Measurements from ENCODE around the gene TEX53.

Gene TEX53
- 0 reads per million in 3 experiments for total RNA-seq

GRCh38 chr9:114657705-114658104, at the start of gene TEX53:
Gene TEX53, minus strand, starts transcription at chr9:114657805. Its CDS starts 31 bp downstream, at chr9:114657774.
- no peak for DNase-seq

- DNase-seq: no peak
Measured at GRCh38 chr9:114706711-114707110, 49.1 kb upstream of the TEX53 start.

DNA sequence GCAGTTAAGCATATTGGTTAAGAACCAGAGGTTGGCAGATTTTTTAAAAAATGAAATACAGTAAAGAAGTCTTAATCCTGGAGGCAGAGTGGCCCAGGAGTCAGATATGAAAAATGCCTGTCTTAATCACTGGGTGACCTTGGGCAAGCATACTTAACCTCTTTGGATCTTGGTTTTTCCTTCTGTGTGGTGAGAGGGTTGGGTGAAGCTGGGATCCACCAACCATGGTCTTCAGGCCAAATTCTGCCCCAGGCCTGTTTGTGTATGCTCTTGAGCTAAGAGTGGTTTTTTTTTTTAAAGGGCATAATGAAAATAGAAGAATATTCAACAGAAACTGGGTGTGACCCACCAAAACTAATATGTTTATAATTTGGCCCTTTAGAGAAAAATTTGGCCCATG, 44.4 kb upstream of the TEX53 start:
- DNase-seq: no peak

DNA sequence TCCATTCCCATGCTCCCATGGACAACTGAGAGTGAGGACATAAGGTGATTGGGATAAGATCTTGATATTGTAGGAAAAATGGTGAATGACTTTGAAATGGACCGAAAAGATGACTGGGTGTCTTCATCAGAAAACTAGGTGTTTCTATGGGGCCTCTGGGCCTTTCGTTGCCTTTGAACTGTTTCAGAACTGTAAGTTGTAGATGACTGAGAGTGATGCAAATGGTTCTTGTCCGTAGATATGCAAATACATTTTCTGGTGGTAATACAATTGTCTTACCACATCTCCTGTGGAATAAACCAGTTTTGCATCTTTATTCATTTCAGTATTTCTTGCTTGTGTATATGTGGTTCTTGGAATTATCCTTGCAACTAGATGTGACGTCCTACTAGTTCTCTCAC, 40.3 kb upstream of the TEX53 start:
- no peak for DNase-seq

- no peak for DNase-seq
Measured at GRCh38 chr9:114696814-114697544, 39.4 kb upstream of the TEX53 start.

DNA sequence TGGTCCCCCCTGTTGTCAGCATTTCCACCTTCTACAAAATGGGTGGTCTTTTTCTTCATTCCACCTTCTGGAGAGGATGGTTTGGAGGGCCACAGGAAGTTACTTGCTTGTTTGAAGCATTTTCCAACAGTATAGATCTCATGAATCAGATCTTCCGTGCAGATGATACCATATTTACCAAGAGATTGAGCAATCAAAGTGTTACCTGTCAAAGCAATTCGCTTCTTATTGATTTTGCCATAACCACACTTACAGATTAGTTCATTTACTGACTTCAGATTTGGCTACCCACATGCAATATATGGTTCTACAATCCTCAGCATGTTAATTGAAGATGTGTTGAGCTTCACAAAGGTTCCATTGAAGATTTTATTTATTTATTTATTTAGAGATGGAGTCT, 38.3 kb upstream of the TEX53 start:
- no peak for DNase-seq

- DNase-seq: no peak
Measured at GRCh38 chr9:114694719-114695269, 37.2 kb upstream of the TEX53 start.

- no peak for DNase-seq
Measured at GRCh38 chr9:114694146-114694545, 36.5 kb upstream of the TEX53 start.

GRCh38 chr9:114693248-114693855, 35.7 kb upstream of the TEX53 start:
- no peak for DNase-seq

GRCh38 chr9:114691956-114692295, 34.3 kb upstream of the TEX53 start:
- DNase-seq: no peak

DNA sequence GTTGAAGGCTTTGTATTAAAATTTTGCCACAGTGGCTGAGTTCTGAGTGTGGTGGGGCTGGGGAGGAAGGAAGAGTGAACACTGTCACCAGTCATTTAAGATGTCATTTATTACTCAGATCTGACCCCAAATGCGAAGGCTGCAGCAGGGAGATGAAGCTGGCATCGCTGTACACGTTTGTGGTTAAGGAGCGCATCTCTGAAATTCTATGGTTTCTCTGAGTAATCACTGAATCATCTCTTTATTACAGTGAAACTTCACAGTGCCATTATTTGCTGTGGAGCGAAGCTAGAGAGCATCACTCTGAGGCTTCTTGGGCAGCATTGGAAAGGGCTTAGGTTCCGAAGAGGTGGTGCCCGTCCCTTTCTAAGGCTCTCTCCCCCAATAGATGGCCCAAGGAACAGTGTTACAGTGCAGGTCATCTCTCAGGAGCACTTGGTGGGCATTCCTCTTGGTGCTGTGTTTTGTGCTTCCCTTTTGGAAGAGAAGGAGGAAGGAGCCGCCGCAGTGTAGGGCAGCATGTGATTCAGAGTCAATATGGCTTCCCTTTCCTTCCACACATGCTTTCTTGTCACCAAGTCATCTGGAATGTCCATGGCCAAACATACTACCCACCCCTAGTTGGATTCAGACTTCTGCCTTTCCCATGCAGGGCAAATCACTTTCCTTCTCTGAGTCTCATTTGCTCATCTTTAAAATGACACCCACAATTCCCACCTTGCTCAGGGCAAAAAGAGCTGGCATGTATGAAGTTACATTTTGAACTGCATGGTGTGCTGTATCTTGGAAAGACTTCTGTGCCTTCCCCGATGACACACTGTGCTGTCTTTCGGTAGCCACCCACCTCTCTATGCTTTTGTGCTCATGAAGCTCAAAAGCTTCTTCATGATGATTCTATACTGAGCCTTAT, 33.7 kb upstream of the TEX53 start:
- DNase-seq: peak; percentile 77

DNA sequence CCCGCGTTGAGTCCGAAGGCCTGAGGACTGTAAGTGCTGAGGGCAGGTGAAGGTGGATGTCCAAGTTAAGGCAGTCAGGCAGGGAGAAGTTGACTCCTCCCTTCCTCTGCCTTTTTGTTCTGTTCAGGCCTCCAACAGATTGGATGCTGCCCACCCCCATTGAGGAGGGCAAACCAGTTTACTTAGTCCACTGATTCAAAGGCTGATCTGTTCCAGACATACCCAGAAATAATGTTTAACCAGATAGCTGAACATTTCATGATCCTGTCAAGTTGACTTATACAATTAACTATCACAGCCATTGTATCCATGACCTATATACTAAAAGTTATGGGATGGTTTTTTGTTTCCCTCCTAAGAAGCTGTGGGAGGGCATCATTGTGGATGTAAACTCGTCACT, 32.7 kb upstream of the TEX53 start:
- DNase-seq: no peak

- no peak for DNase-seq
Measured at GRCh38 chr9:114689813-114690212, 32.2 kb upstream of the TEX53 start.

DNA sequence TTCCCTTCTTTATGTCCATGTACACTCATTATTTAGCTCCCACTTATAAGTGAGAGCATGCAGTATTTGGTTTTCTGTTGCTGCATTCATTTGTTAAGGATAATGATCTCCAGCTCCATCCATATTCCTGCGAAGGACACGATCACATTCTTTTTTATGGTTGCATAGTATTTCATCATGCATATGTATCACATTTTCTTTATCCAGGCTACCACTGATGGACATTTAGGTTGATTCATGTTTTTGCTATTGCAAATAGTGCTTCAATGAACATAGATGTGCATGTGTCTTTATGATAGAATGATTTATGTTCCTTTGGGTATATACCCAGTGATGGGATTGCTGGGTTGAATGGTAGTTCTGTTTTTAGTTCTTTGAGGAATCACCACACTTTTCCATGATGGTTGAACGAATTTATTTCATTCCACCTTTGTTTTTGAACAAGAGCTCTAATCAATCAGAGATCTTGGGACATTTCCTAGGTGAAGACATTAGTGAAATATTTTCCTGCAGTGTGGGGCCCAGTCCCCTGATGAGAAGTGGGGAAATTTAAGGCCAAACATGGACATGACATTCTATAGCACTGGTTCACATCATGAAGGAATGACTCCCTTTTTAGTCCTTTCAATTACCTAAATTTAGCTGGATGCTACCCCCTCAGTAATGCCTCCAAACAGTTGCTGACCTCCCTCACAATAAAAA, 31.5 kb upstream of the TEX53 start:
- DNase-seq: no peak

GRCh38 chr9:114688379-114688778, 30.8 kb upstream of the TEX53 start:
- DNase-seq: no peak

DNA sequence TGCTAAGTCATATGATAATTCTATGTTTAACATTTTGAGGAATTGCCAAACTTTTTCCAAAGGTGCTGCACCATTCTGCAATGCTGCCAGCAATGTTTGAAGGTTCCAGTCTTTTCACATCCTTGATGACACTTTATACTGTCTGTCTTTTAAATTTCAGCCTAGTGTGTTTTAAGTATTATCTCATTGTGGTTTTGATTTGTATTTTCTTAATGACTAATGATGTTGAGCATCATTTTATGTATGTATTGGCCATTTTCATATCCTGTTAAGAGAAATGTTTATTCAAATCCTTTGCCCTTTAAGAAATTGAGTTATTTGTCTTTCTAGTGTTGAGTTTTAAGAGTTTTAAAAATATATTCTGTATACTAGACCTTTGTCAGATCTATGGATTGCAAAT, 29.4 kb upstream of the TEX53 start:
- DNase-seq: no peak

GRCh38 chr9:114685951-114686350, 28.3 kb upstream of the TEX53 start:
- DNase-seq: peak; percentile 43

DNA sequence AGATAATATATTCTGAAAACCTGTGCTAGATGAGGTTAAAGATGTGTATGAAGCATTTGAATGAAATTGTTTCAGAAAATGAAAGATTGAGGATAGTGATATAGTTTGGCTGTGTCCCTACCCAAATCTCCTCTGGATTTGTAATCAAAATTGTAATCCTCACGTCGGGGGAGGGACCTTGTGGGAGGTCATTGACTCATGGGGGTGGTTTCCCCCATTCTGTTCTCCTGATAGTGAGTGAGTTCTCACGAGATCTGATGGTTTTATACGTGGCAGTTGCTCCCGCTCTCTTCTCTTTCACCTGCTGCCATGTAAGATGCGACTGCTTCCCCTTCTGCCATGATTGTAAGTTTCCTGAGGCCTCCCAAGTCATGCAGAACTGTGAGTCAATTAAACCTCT, 26.4 kb upstream of the TEX53 start:
- no peak for DNase-seq

GRCh38 chr9:114682846-114683245, 25.2 kb upstream of the TEX53 start:
- no peak for DNase-seq

DNA sequence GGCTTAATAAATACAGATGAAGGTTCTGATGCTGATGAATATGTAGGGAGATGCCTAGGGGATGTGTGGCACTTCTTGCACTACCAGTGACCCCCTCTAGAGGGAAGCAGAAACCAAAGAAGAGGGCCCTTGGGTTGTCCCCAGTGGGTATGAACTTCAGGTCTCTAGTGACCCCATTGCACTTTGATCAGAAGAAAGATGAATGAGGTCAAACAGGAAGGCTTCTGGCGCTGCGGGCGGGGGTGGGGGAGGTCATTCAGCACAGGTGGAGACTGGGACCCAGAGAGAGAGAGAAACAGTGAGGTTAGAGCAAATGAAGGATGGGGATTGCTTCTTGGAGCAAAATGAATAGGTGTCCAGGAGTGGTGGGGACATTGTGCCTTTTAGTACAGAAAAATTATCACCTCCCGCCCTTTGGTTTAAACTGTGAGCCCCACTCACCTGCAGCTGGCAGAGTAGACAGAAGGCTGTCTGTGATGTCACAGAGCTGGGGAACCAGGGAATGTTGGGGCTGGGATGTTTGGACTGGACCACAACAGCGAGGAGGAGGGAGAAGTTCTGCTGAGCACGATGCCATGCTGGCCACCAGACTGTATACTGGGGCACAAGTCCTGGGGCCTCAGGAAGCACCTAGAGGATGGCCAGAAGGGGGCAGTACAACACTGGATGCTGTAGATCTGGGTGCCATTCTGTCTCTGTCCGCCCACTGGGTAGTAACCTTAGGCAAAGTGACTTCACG, 24.2 kb upstream of the TEX53 start, which contains the start of gene TEX48:
TEX48 (minus strand) TSS at position 599 of the 739 bp plus-strand sequence. CDS start 10,469 bp downstream, outside the sequence.
- DNase-seq: peak; percentile 74

DNA sequence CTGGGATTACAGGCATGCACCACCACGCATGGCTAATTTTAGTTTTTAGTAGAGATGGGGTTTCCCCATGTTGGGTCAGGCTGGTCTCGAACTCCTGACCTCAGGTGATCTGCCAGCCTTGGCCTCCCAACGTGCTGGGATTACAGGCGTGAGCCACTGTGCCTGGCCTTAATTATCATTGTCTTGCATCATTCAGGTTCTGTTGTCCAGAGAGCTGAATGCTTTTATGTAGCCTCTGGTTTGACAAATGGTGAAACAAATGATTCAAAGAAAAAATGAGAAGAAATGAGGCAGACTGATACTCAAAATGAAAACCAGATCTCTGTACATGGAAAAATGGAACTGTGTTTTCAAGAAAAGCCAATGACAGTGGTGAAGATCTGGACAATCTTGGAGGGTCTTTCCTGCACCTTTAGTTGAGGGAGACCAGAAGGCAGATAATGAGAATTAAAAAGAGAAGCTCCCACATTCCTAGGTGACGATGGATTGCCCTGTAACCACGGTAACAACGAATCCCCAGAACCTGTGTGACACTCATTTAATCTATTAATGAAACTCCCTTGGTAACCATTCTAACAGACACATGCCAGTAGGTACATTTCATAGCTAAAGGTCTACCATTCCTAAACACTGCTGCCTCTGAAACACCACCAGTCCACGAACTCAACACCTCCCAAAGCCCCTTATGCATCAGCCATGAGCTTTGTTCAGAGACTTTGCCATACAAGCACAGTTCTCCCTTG, 22.8 kb upstream of the TEX53 start:
- DNase-seq: no peak

Measured in central memory CD4-positive, alpha-beta T cell (primary cell).